ENCODE data around the gene RPL39L. TPM values are rescaled to one million over a fixed set of nuclear protein-coding genes. Genes with fewer than 3 reads are reported as not detected.
"Not testable (repeated sequence)": the region's sequence is repeated elsewhere in the genome, so short reads cannot be mapped to it uniquely, and the experiment has no call there.

RPL39L gene
- total RNA-seq, 1 experiment from 2014 or later, result 142 TPM

DNA sequence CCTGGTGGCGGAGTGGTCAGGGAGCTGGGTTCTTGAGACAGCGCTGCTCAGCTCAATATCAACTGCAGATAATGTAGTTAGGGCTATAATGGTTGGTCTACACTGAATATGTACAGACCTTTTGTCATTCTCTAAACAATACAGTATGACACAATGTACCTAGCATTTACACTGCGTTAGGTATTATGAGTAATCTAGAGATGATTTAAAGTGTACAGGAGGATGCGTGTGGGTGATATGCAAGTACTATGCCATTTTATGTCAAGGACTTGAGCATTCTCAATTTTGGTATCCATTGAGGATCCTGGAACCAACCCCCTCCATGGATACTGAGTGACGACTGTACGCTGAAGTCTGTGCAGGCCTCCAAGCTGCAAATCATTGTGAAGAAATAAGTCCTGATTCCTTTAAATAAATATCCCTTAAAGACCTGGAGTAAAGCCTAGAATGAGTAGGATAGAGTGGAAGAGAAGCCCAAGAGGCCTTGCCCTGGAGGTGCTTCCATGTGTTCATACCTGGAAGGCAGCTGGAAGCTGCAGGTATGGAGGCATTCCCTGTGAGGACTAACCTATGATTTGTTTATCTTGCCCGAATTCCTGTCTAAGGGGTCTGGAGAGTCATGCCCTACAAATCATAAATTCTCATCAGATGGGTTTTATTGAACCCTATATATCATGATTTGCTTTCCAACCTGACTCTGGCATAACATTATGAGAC, 42.3 kb upstream of the RPL39L start:
- Histone ChIP-seq H3K4me2 (ENCODE audit: low read depth, low read length, poor library complexity, severe bottlenecking) (peak overlapping the region; percentile 63), H4K20me1 (ENCODE audit: insufficient read depth, low read depth, low read length) (no peaks in the 10 kb centered on the region), H2AFZ (ENCODE audit: low read length) (no peak overlapping the region), H3K4me1 (ENCODE audit: low read length) (peaks cover 50% of the 10 kb centered on the region), H3K27ac (ENCODE audit: low read length) (no peak overlapping the region), H3K9me2 (replicated peaks; ENCODE audit: insufficient read depth, low read length) (no peaks in the 10 kb centered on the region), H3K36me3 (ENCODE audit: insufficient read depth, low read length) (no peaks in the 10 kb centered on the region), H3K79me2 (ENCODE audit: low read length) (no peaks in the 10 kb centered on the region), H3K4me3 (ENCODE audit: low read length) (no peak overlapping the region), H3K9me3 (ENCODE audit: low read length) (no peaks in the 10 kb centered on the region), H3K9ac (ENCODE audit: low read length) (no peak overlapping the region), H3K27me3 (ENCODE audit: low read length) (no peaks in the 10 kb centered on the region)
- no peak for DNase-seq

DNA sequence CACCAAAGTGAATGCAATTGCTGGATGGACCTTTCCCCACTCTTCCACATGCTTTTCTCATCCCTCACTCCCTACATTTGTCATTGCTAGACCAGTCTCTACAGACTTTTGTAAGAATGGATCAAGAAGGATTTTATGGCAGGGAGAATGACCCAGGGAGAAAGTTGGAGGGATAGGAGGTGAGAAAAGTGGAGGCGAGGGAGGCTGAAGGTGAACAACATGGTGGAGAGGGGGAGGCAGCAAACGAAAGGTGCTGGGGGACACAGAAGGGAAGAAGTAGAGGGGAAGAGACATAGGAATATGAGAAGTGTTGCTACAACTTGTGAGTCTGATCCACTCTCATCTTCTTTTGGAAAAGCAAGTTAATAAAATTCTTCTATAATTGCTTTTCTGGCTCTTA, 33.6 kb upstream of the RPL39L start:
- Histone ChIP-seq H3K4me2 (ENCODE audit: low read depth, low read length, poor library complexity, severe bottlenecking) (no peak overlapping the region), H2AFZ (ENCODE audit: low read length) (no peak overlapping the region), H3K4me3 (ENCODE audit: low read length) (no peak overlapping the region), H3K9ac (ENCODE audit: low read length) (no peak overlapping the region), H3K9me3 (ENCODE audit: low read length) (no peaks in the 10 kb centered on the region), H3K27ac (ENCODE audit: low read length) (no peak overlapping the region), H3K27me3 (ENCODE audit: low read length) (peaks cover 2% of the 10 kb centered on the region; the same call in 1 of the 2 replicates), H4K20me1 (ENCODE audit: insufficient read depth, low read depth, low read length) (no peaks in the 10 kb centered on the region), H3K9me2 (replicated peaks; ENCODE audit: insufficient read depth, low read length) (no peaks in the 10 kb centered on the region), H3K79me2 (ENCODE audit: low read length) (no peaks in the 10 kb centered on the region), H3K4me1 (ENCODE audit: low read length) (no peaks in the 10 kb centered on the region), H3K36me3 (ENCODE audit: insufficient read depth, low read length) (no peaks in the 10 kb centered on the region)
- no peak for DNase-seq

DNA sequence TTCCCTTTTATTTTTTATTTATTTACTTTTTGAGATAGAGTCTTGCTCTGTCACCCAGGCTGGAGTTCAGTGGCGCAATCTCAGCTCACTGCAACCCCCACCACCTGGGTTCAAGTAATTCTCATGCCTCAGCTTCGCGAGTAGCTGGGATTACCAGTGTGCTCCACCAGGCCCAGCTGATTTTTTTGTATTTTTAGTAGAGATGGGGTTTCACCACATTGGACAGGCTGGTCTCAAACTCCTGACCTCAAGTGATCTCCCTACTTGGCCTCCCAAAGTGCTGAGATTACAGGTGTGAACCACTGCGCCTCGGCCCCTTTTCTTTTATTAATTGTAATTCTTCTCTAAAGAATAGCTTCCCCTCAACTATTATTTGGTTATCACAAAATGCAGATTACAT, 31.6 kb upstream of the RPL39L start:
- not testable (repeated sequence) for H3K27ac ChIP-seq (ENCODE audit: low read length); H3K4me3 ChIP-seq (ENCODE audit: low read length); H3K4me2 ChIP-seq (ENCODE audit: low read depth, low read length, poor library complexity, severe bottlenecking); H3K9ac ChIP-seq (ENCODE audit: low read length); H2AFZ ChIP-seq (ENCODE audit: low read length); H3K9me3 ChIP-seq (ENCODE audit: low read length); H3K79me2 ChIP-seq (ENCODE audit: low read length); H3K9me2 ChIP-seq (replicated peaks; ENCODE audit: insufficient read depth, low read length); H4K20me1 ChIP-seq (ENCODE audit: insufficient read depth, low read depth, low read length); H3K36me3 ChIP-seq (ENCODE audit: insufficient read depth, low read length); H3K27me3 ChIP-seq (ENCODE audit: low read length); DNase-seq; H3K4me1 ChIP-seq (ENCODE audit: low read length)

DNA sequence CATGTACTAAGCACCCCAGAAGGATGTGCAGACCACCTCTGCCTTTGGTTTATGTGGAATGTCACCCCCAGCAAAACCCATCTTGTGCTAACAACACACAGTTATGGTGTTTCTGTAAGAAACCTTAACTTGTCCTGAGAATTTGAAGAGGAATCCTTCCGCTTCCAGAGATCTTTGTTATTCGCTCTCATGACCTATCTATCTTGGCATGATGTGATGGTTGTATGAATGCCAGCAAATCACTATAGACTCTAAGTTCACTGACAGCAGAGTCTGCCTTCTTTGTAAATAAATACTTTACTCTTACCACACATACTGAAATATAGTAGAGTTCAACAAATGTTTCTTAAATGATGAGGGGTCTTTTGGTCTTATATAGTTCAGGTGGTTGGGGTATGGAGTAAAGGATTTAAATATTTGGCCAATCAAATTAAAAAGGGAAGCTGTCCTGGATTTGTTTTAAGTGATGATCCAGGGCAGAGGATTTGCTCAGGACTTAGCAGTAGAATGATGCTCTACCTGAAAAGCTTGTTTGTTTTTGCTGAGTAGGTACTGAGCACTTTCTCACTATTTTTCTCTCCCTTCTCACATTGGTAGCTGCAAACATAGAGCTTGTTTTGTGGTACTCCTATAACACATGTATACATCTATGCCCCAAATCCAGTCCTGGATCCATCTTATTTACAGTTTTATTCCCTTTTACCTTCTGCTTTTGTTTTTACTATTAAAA, 30.1 kb upstream of the RPL39L start:
- Histone ChIP-seq H4K20me1 (ENCODE audit: insufficient read depth, low read depth, low read length) (no peaks in the 10 kb centered on the region), H3K79me2 (ENCODE audit: low read length) (no peaks in the 10 kb centered on the region), H3K4me3 (ENCODE audit: low read length) (no peak overlapping the region), H3K9me3 (ENCODE audit: low read length) (no peaks in the 10 kb centered on the region), H3K4me1 (ENCODE audit: low read length) (peaks cover 11% of the 10 kb centered on the region), H3K27ac (ENCODE audit: low read length) (no peak overlapping the region), H3K4me2 (ENCODE audit: low read depth, low read length, poor library complexity, severe bottlenecking) (no peak overlapping the region), H2AFZ (ENCODE audit: low read length) (no peak overlapping the region), H3K36me3 (ENCODE audit: insufficient read depth, low read length) (no peaks in the 10 kb centered on the region), H3K9ac (ENCODE audit: low read length) (no peak overlapping the region), H3K9me2 (replicated peaks; ENCODE audit: insufficient read depth, low read length) (no peaks in the 10 kb centered on the region), H3K27me3 (ENCODE audit: low read length) (no peaks in the 10 kb centered on the region)
- DNase-seq, result no peak

DNA sequence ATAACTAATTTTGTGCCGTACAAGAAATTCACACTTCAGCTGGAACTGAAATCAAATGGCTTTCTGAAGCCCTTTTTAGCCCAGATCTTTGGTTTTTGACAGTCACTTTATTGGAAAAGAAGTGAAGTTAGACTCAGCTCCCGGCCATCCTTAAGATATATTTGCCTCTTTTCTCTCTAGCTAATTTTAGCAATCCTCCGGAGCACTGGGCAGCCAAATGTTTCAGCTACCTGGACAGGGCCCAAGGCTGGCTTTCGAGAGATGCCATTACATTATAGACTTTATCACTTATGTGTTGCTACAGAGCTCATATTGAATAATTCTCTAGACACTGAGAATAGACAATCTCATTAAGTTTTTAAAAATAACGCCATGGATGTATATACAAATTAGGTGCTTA, 28.5 kb upstream of the RPL39L start:
- no peaks in the 10 kb centered on the region for H3K9me3 ChIP-seq (ENCODE audit: low read length)
- H3K4me2 ChIP-seq (ENCODE audit: low read depth, low read length, poor library complexity, severe bottlenecking), result no peak overlapping the region
- H3K79me2 ChIP-seq (ENCODE audit: low read length), result no peaks in the 10 kb centered on the region
- no peak overlapping the region for H2AFZ ChIP-seq (ENCODE audit: low read length)
- peaks cover 11% of the 10 kb centered on the region for H3K4me1 ChIP-seq (ENCODE audit: low read length)
- no peaks in the 10 kb centered on the region for H3K36me3 ChIP-seq (ENCODE audit: insufficient read depth, low read length)
- H3K9me2 ChIP-seq (replicated peaks; ENCODE audit: insufficient read depth, low read length), result no peaks in the 10 kb centered on the region
- no peaks in the 10 kb centered on the region for H4K20me1 ChIP-seq (ENCODE audit: insufficient read depth, low read depth, low read length)
- H3K27me3 ChIP-seq (ENCODE audit: low read length), result no peaks in the 10 kb centered on the region
- no peak overlapping the region for H3K4me3 ChIP-seq (ENCODE audit: low read length)
- no peak overlapping the region for H3K27ac ChIP-seq (ENCODE audit: low read length)
- no peak for DNase-seq
- no peak overlapping the region for H3K9ac ChIP-seq (ENCODE audit: low read length)

DNA sequence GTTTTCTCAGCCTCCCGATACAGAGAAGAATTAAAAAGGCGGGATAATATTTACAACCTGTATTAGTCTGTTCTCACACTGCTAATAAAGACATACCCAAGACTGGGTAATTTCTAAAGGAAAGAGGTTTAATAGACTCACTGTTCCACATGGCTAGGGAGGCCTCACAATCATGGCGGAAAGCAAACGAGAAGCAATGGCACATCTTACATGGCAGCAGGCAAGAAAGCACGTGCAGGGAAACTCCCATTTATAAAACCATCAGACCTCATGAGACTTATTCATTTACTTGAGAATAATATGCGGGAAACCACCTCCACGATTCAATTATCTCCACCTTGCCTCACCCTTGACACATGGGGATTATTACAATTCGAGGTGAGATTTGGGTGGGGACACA, 27.5 kb upstream of the RPL39L start:
- Histone ChIP-seq H3K36me3 (ENCODE audit: insufficient read depth, low read length) (no peaks in the 10 kb centered on the region), H2AFZ (ENCODE audit: low read length) (no peak overlapping the region), H3K4me3 (ENCODE audit: low read length) (no peak overlapping the region), H3K9me2 (replicated peaks; ENCODE audit: insufficient read depth, low read length) (no peaks in the 10 kb centered on the region), H3K4me1 (ENCODE audit: low read length) (peaks cover 12% of the 10 kb centered on the region), H3K4me2 (ENCODE audit: low read depth, low read length, poor library complexity, severe bottlenecking) (no peak overlapping the region), H3K79me2 (ENCODE audit: low read length) (no peaks in the 10 kb centered on the region), H4K20me1 (ENCODE audit: insufficient read depth, low read depth, low read length) (no peaks in the 10 kb centered on the region), H3K27me3 (ENCODE audit: low read length) (no peaks in the 10 kb centered on the region), H3K9me3 (ENCODE audit: low read length) (no peaks in the 10 kb centered on the region), H3K9ac (ENCODE audit: low read length) (no peak overlapping the region), H3K27ac (ENCODE audit: low read length) (no peak overlapping the region)
- no peak for DNase-seq

DNA sequence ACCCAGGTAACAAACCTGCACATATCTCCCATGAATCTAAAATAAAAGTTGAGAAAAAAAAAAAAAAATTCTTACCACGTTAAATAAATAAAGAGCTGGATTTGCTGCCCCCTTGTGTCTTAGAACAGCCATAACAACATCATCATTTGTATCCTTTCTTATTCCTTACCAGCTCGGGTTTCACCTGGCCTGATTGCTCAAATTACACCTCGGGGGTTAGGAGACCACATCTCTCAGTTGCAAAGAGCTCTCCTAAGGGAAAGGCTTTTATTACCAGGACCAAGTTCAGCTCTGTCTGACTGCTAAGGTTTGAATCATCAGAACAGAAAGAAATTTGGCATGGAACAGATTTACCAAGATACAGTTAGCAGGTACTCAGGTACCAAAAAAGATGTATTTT, 25.8 kb upstream of the RPL39L start:
- Histone ChIP-seq H3K4me1 (ENCODE audit: low read length) (peaks cover 19% of the 10 kb centered on the region), H3K4me2 (ENCODE audit: low read depth, low read length, poor library complexity, severe bottlenecking) (peak overlapping the region; percentile 39), H3K9me2 (replicated peaks; ENCODE audit: insufficient read depth, low read length) (no peaks in the 10 kb centered on the region), H3K79me2 (ENCODE audit: low read length) (no peaks in the 10 kb centered on the region), H2AFZ (ENCODE audit: low read length) (no peak overlapping the region), H3K9ac (ENCODE audit: low read length) (no peak overlapping the region), H3K4me3 (ENCODE audit: low read length) (no peak overlapping the region), H4K20me1 (ENCODE audit: insufficient read depth, low read depth, low read length) (no peaks in the 10 kb centered on the region), H3K9me3 (ENCODE audit: low read length) (no peaks in the 10 kb centered on the region), H3K36me3 (ENCODE audit: insufficient read depth, low read length) (no peaks in the 10 kb centered on the region), H3K27ac (ENCODE audit: low read length) (no peak overlapping the region), H3K27me3 (ENCODE audit: low read length) (no peaks in the 10 kb centered on the region)
- peak; percentile 94 for DNase-seq

DNA sequence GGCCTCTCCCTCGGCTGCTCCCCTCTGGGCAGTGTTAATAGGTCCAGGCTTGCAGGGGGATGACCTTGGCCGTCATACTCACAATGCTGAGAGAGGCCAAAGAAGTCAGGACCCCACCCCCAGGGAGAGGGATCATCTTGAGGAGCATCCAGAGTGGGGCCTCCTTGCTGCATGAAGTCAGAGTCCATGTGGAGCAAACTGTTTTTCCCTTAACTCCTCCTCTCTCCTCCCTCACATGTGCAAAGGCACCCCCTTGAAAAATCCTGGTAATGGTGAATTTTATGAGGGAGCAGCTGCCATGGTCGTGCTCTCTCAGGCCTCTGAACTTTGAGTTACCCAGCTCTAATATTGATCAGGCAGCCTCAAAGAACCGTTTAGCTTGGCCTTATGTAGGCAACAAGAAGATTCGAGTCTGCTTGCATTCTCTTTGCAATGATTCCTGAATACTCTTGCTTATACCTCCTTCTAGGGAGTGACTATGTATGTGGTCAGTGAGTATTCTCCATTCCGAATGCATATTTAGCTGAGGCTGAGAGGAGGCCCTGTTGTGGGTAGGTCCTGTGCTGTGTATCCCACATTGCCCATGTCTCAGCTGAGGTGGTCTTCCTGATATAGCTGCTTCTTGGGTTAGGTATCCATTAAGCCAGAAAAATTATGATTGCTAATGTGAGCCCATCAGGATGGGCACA, 23.1 kb upstream of the RPL39L start:
- Histone ChIP-seq H3K9me3 (ENCODE audit: low read length) (no peaks in the 10 kb centered on the region), H3K9me2 (replicated peaks; ENCODE audit: insufficient read depth, low read length) (no peaks in the 10 kb centered on the region), H3K27me3 (ENCODE audit: low read length) (no peaks in the 10 kb centered on the region), H4K20me1 (ENCODE audit: insufficient read depth, low read depth, low read length) (no peaks in the 10 kb centered on the region), H3K4me2 (ENCODE audit: low read depth, low read length, poor library complexity, severe bottlenecking) (no peak overlapping the region), H3K36me3 (ENCODE audit: insufficient read depth, low read length) (no peaks in the 10 kb centered on the region), H3K79me2 (ENCODE audit: low read length) (no peaks in the 10 kb centered on the region), H3K4me1 (ENCODE audit: low read length) (peaks cover 19% of the 10 kb centered on the region), H3K4me3 (ENCODE audit: low read length) (no peak overlapping the region), H3K27ac (ENCODE audit: low read length) (no peak overlapping the region), H3K9ac (ENCODE audit: low read length) (no peak overlapping the region), H2AFZ (ENCODE audit: low read length) (no peak overlapping the region)
- no peak for DNase-seq
